GM23338 (cell line): ENCODE results near the gene SP140L. TPM values are rescaled to one million over a fixed set of nuclear protein-coding genes. Genes with fewer than 3 reads are reported as not detected.

Experiments
- ATAC-seq: fragments of 200-7000 bp; cut with Tn5 transposase; 3 replicates; pipeline ENCODE4 v1.9.1; 2020
- DNase-seq: peaks from one replicate; pipeline ENCODE4 v3.0.0-alpha.2; 2015; ENCODE audit warnings: low spot score
- H2AFZ ChIP-seq: fragments of 200-600 bp; sonication (generic); 2 replicates; pipeline ENCODE4 v1.8.0; 2016; ENCODE audit warnings: antibody characterized with exemption, mild to moderate bottlenecking, moderate library complexity
- H3F3A ChIP-seq: fragments of 200-600 bp; sonication (generic); replicated peaks from 2 replicates; pipeline ENCODE4 v1.8.0; 2017; ENCODE audit warnings: antibody characterized with exemption, mixed run types, low read depth
- H3K27ac ChIP-seq: fragments of 200-600 bp; sonication (generic); 2 replicates; pipeline ENCODE4 v1.6.1; 2016; ENCODE audit warnings: low read depth
- H3K27me3 ChIP-seq: fragments of 200-600 bp; sonication (generic); 2 replicates; pipeline ENCODE4 v1.8.0; 2016; ENCODE audit warnings: mild to moderate bottlenecking, mixed run types, moderate library complexity; ENCODE audit not compliant: insufficient read depth
- H3K36me3 ChIP-seq: fragments of 200-600 bp; sonication (generic); 2 replicates; pipeline ENCODE4 v1.8.0; 2016; ENCODE audit warnings: mild to moderate bottlenecking; ENCODE audit not compliant: insufficient read depth
- H3K4me1 ChIP-seq: fragments of 200-600 bp; sonication (generic); 2 replicates; pipeline ENCODE4 v1.8.0; 2016; ENCODE audit warnings: mild to moderate bottlenecking, moderate library complexity; ENCODE audit not compliant: insufficient read depth
- H3K4me2 ChIP-seq: fragments of 200-600 bp; sonication (generic); 2 replicates; pipeline ENCODE4 v1.7.1; 2017; ENCODE audit warnings: mixed run types
- H3K4me3 ChIP-seq: fragments of 200-600 bp; sonication (generic); 2 replicates; pipeline ENCODE4 v1.6.1; 2016; ENCODE audit warnings: mixed run types
- H3K79me2 ChIP-seq: fragments of 200-600 bp; sonication (generic); replicated peaks from 2 replicates; pipeline ENCODE4 v1.8.0; 2017; ENCODE audit warnings: mild to moderate bottlenecking; ENCODE audit not compliant: insufficient read depth
- H3K9me2 ChIP-seq: fragments of 200-600 bp; sonication (generic); 2 replicates; pipeline ENCODE4 v1.8.0; 2017; ENCODE audit not compliant: insufficient read depth
- H4K20me1 ChIP-seq: fragments of 200-600 bp; sonication (generic); replicated peaks from 2 replicates; pipeline ENCODE4 v1.8.0; 2017; ENCODE audit warnings: mild to moderate bottlenecking; ENCODE audit not compliant: insufficient read depth
- H3K27ac Mint-ChIP-seq: 2 replicates; pipeline ENCODE4 v1.8.0; 2020; ENCODE audit warnings: inconsistent platforms, mild to moderate bottlenecking, moderate library complexity, mixed read lengths
- H3K27me3 Mint-ChIP-seq: 3 replicates; pipeline ENCODE4 v1.8.0; 2022; ENCODE audit warnings: low read depth, mild to moderate bottlenecking, moderate library complexity, mixed read lengths, inconsistent platforms; ENCODE audit not compliant: insufficient read depth, poor library complexity
- H3K36me3 Mint-ChIP-seq: 3 replicates; pipeline ENCODE4 v1.8.0; 2021; ENCODE audit warnings: low read depth, mild to moderate bottlenecking, inconsistent platforms, moderate library complexity, mixed read lengths
- H3K4me1 Mint-ChIP-seq: 3 replicates; pipeline ENCODE4 v1.8.0; 2020; ENCODE audit warnings: mild to moderate bottlenecking, inconsistent platforms, mixed read lengths
- H3K4me3 Mint-ChIP-seq: 3 replicates; pipeline ENCODE4 v1.8.0; 2021; ENCODE audit warnings: moderate library complexity, mild to moderate bottlenecking, inconsistent platforms, mixed read lengths
- H3K9me3 Mint-ChIP-seq: 3 replicates; pipeline ENCODE4 v1.8.0; 2020; ENCODE audit warnings: moderate library complexity, mild to moderate bottlenecking, inconsistent platforms, mixed read lengths
- CREB1 ChIP-seq: fragments of 250-450 bp; sonication (Bioruptor Pico); IDR thresholded peaks from 2 replicates; pipeline ENCODE4 v1.5.0; 2020; ENCODE audit warnings: low read depth, mild to moderate bottlenecking, moderate library complexity
- EZH2 ChIP-seq: fragments of 200-600 bp; sonication (generic); IDR thresholded peaks from one replicate; pipeline ENCODE4 v1.8.0; 2017; ENCODE audit warnings: antibody characterized with exemption, mild to moderate bottlenecking, low read depth; ENCODE audit not compliant: unreplicated experiment
- EZH2phosphoT487 ChIP-seq: fragments of 200-600 bp; sonication (generic); IDR thresholded peaks from one replicate; pipeline ENCODE4 v1.8.1; 2018; ENCODE audit warnings: antibody characterized with exemption; ENCODE audit not compliant: unreplicated experiment
- JUNB ChIP-seq: IDR thresholded peaks from one replicate; pipeline ENCODE4 v1.6.1; 2016; ENCODE audit warnings: antibody characterized with exemption; ENCODE audit not compliant: unreplicated experiment
- NANOG ChIP-seq: IDR thresholded peaks from 2 replicates; pipeline ENCODE4 v1.6.1; 2016; ENCODE audit warnings: antibody characterized with exemption, borderline replicate concordance
- POLR2AphosphoS5 ChIP-seq: IDR thresholded peaks from 2 replicates; pipeline ENCODE4 v1.6.1; 2016; ENCODE audit warnings: antibody characterized with exemption, low read depth
- STAT1 ChIP-seq: IDR thresholded peaks from one replicate; pipeline ENCODE4 v1.6.1; 2016; ENCODE audit warnings: antibody characterized with exemption; ENCODE audit not compliant: unreplicated experiment
- ZNF114 ChIP-seq: fragments of 250-450 bp; sonication (Bioruptor Pico); IDR thresholded peaks from 2 replicates; pipeline ENCODE4 v1.5.0; 2020; ENCODE audit warnings: mild to moderate bottlenecking, moderate library complexity
- ZNF331 ChIP-seq: fragments of 250-450 bp; sonication (Bioruptor Pico); IDR thresholded peaks from 2 replicates; pipeline ENCODE4 v1.5.0; 2020; ENCODE audit warnings: low read depth, mild to moderate bottlenecking, moderate library complexity
- polyA plus RNA-seq: library from polyadenylated mRNA; unstranded; fragments of >200 nt; fragmentation: Nextera tagmentation; extraction: Ambion mirVana; gene quantifications from 2 replicates; pipeline ENCODE4 v1.2.1, GENCODE V29; 2016
- total RNA-seq: library from RNA; depleted of rRNA; stranded (reverse); fragments of >200 nt; shearing (Covaris generic); gene quantifications from 2 replicates; pipeline ENCODE4 v1.2.3, GENCODE V29; 2014
- TF ChIP-seq, protein P1 (sequence below): IDR thresholded peaks from one replicate; pipeline ENCODE4 v1.6.1; 2018; ENCODE audit warnings: antibody characterized with exemption; ENCODE audit not compliant: unreplicated experiment
- TF ChIP-seq, protein P2 (sequence below): IDR thresholded peaks from 2 replicates; pipeline ENCODE4 v1.6.1; 2016; ENCODE audit warnings: antibody characterized with exemption
- TF ChIP-seq, protein P3 (sequence below), 2 experiments: fragments of 200-600 bp in 1 of 2; sonication (generic) in 1 of 2; conservative IDR thresholded peaks; 2 replicates each; pipeline versions ENCODE4 v1.5.1 to v1.6.1; 2016 to 2017; ENCODE audit warnings: antibody characterized with exemption in 2 of 2, low read depth in 2 of 2, mild to moderate bottlenecking in 2 of 2, moderate library complexity in 1 of 2
- TF ChIP-seq, protein P4 (sequence below): fragments of 250-450 bp; sonication (Bioruptor Pico); IDR thresholded peaks from 2 replicates; pipeline ENCODE4 v1.5.0; 2020; ENCODE audit warnings: mild to moderate bottlenecking, moderate library complexity

SP140L gene
- total and polyA plus RNA-seq, 2 experiments from 2014 or later = 1.3 to 1.7 TPM

DNA sequence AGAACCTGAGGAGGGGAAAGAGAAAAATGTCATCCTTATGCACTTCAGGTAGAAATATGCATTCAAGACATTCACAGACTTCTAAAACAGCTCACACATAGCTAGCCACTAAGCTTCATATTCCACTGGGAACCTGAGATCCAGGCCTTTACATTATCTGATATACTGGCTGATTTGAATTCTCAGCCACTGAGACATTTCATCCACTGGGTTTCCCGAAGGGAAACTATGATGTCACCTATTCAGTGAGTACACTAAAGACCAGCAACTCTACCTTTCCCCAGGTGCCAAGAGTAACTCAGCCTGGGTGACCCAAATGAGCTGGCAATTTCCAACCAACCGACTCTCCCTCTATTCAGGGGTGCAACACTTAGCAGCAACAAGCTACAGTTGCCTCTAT lies 67.3 kb downstream of the SP140L start:
- H3K27ac Mint-ChIP-seq = no peak overlapping the region
- no peak overlapping the region for H2AFZ ChIP-seq
- no peak overlapping the region for H3K4me3 Mint-ChIP-seq
- H3K79me2 ChIP-seq = no peaks in the 10 kb centered on the region
- H3K9me3 Mint-ChIP-seq = peaks cover 18% of the 10 kb centered on the region; the same call in 2 of the 3 replicates
- no peaks in the 10 kb centered on the region for H3K27me3 ChIP-seq
- DNase-seq (no peak), ATAC-seq (no peak)
- H3K4me3 ChIP-seq = no peak overlapping the region
- H3K4me1 Mint-ChIP-seq = no peaks in the 10 kb centered on the region
- H3K27me3 Mint-ChIP-seq = no peaks in the 10 kb centered on the region
- H4K20me1 ChIP-seq = no peaks in the 10 kb centered on the region
- H3K9me2 ChIP-seq = no peaks in the 10 kb centered on the region
- H3K36me3 ChIP-seq = no peaks in the 10 kb centered on the region
- no peaks in the 10 kb centered on the region for H3K36me3 Mint-ChIP-seq
- no peak overlapping the region for H3K27ac ChIP-seq
- H3F3A ChIP-seq = no peaks in the 10 kb centered on the region
- H3K4me1 ChIP-seq = no peaks in the 10 kb centered on the region
- no peak overlapping the region for H3K4me2 ChIP-seq
- TF ChIP-seq ZNF114 (CRISPR knock-in tag) = no peak
- TF ChIP-seq ZNF331 = no peak
- TF ChIP-seq, protein P1, sequence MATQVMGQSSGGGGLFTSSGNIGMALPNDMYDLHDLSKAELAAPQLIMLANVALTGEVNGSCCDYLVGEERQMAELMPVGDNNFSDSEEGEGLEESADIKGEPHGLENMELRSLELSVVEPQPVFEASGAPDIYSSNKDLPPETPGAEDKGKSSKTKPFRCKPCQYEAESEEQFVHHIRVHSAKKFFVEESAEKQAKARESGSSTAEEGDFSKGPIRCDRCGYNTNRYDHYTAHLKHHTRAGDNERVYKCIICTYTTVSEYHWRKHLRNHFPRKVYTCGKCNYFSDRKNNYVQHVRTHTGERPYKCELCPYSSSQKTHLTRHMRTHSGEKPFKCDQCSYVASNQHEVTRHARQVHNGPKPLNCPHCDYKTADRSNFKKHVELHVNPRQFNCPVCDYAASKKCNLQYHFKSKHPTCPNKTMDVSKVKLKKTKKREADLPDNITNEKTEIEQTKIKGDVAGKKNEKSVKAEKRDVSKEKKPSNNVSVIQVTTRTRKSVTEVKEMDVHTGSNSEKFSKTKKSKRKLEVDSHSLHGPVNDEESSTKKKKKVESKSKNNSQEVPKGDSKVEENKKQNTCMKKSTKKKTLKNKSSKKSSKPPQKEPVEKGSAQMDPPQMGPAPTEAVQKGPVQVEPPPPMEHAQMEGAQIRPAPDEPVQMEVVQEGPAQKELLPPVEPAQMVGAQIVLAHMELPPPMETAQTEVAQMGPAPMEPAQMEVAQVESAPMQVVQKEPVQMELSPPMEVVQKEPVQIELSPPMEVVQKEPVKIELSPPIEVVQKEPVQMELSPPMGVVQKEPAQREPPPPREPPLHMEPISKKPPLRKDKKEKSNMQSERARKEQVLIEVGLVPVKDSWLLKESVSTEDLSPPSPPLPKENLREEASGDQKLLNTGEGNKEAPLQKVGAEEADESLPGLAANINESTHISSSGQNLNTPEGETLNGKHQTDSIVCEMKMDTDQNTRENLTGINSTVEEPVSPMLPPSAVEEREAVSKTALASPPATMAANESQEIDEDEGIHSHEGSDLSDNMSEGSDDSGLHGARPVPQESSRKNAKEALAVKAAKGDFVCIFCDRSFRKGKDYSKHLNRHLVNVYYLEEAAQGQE = no peak
- TF ChIP-seq POLR2AphosphoS5 = no peak
- no peak for TF ChIP-seq JUNB
- TF ChIP-seq NANOG = no peak
- TF ChIP-seq, protein P2, sequence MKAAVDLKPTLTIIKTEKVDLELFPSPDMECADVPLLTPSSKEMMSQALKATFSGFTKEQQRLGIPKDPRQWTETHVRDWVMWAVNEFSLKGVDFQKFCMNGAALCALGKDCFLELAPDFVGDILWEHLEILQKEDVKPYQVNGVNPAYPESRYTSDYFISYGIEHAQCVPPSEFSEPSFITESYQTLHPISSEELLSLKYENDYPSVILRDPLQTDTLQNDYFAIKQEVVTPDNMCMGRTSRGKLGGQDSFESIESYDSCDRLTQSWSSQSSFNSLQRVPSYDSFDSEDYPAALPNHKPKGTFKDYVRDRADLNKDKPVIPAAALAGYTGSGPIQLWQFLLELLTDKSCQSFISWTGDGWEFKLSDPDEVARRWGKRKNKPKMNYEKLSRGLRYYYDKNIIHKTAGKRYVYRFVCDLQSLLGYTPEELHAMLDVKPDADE = no peak
- TF ChIP-seq, protein P3, sequence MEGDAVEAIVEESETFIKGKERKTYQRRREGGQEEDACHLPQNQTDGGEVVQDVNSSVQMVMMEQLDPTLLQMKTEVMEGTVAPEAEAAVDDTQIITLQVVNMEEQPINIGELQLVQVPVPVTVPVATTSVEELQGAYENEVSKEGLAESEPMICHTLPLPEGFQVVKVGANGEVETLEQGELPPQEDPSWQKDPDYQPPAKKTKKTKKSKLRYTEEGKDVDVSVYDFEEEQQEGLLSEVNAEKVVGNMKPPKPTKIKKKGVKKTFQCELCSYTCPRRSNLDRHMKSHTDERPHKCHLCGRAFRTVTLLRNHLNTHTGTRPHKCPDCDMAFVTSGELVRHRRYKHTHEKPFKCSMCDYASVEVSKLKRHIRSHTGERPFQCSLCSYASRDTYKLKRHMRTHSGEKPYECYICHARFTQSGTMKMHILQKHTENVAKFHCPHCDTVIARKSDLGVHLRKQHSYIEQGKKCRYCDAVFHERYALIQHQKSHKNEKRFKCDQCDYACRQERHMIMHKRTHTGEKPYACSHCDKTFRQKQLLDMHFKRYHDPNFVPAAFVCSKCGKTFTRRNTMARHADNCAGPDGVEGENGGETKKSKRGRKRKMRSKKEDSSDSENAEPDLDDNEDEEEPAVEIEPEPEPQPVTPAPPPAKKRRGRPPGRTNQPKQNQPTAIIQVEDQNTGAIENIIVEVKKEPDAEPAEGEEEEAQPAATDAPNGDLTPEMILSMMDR (conservative IDR thresholded peaks at IDR 0.05; ENCODE audit: low read depth in 2 of 2) = no peak
- no peak for TF ChIP-seq STAT1
- TF ChIP-seq EZH2 = no peak
- TF ChIP-seq EZH2phosphoT487 = no peak
- TF ChIP-seq, protein P4, sequence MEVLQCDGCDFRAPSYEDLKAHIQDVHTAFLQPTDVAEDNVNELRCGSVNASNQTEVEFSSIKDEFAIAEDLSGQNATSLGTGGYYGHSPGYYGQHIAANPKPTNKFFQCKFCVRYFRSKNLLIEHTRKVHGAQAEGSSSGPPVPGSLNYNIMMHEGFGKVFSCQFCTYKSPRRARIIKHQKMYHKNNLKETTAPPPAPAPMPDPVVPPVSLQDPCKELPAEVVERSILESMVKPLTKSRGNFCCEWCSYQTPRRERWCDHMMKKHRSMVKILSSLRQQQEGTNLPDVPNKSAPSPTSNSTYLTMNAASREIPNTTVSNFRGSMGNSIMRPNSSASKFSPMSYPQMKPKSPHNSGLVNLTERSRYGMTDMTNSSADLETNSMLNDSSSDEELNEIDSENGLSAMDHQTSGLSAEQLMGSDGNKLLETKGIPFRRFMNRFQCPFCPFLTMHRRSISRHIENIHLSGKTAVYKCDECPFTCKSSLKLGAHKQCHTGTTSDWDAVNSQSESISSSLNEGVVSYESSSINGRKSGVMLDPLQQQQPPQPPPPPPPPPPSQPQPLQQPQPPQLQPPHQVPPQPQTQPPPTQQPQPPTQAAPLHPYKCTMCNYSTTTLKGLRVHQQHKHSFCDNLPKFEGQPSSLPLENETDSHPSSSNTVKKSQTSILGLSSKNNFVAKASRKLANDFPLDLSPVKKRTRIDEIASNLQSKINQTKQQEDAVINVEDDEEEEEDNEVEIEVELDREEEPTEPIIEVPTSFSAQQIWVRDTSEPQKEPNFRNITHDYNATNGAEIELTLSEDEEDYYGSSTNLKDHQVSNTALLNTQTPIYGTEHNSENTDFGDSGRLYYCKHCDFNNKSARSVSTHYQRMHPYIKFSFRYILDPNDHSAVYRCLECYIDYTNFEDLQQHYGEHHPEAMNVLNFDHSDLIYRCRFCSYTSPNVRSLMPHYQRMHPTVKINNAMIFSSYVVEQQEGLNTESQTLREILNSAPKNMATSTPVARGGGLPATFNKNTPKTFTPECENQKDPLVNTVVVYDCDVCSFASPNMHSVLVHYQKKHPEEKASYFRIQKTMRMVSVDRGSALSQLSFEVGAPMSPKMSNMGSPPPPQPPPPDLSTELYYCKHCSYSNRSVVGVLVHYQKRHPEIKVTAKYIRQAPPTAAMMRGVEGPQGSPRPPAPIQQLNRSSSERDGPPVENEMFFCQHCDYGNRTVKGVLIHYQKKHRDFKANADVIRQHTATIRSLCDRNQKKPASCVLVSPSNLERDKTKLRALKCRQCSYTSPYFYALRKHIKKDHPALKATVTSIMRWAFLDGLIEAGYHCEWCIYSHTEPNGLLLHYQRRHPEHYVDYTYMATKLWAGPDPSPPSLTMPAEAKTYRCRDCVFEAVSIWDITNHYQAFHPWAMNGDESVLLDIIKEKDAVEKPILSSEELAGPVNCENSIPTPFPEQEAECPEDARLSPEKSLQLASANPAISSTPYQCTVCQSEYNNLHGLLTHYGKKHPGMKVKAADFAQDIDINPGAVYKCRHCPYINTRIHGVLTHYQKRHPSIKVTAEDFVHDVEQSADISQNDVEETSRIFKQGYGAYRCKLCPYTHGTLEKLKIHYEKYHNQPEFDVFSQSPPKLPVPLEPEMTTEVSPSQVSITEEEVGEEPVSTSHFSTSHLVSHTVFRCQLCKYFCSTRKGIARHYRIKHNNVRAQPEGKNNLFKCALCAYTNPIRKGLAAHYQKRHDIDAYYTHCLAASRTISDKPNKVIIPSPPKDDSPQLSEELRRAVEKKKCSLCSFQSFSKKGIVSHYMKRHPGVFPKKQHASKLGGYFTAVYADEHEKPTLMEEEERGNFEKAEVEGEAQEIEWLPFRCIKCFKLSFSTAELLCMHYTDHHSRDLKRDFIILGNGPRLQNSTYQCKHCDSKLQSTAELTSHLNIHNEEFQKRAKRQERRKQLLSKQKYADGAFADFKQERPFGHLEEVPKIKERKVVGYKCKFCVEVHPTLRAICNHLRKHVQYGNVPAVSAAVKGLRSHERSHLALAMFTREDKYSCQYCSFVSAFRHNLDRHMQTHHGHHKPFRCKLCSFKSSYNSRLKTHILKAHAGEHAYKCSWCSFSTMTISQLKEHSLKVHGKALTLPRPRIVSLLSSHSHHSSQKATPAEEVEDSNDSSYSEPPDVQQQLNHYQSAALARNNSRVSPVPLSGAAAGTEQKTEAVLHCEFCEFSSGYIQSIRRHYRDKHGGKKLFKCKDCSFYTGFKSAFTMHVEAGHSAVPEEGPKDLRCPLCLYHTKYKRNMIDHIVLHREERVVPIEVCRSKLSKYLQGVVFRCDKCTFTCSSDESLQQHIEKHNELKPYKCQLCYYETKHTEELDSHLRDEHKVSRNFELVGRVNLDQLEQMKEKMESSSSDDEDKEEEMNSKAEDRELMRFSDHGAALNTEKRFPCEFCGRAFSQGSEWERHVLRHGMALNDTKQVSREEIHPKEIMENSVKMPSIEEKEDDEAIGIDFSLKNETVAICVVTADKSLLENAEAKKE (CRISPR knock-in tag) = no peak
- TF ChIP-seq CREB1 = no peak
